Measurements from ENCODE around the gene NUF2. TPM values are rescaled to one million over a fixed set of nuclear protein-coding genes. Genes with fewer than 3 reads are reported as not detected.
"Not testable (repeated sequence)": the region's sequence is repeated elsewhere in the genome, so short reads cannot be mapped to it uniquely, and the experiment has no call there.

The NUF2 gene
- polyA plus RNA-seq, 2 of the 4 experiments (the other 2 are of a cell fraction) = 28.5 to 38.5 TPM

DNA sequence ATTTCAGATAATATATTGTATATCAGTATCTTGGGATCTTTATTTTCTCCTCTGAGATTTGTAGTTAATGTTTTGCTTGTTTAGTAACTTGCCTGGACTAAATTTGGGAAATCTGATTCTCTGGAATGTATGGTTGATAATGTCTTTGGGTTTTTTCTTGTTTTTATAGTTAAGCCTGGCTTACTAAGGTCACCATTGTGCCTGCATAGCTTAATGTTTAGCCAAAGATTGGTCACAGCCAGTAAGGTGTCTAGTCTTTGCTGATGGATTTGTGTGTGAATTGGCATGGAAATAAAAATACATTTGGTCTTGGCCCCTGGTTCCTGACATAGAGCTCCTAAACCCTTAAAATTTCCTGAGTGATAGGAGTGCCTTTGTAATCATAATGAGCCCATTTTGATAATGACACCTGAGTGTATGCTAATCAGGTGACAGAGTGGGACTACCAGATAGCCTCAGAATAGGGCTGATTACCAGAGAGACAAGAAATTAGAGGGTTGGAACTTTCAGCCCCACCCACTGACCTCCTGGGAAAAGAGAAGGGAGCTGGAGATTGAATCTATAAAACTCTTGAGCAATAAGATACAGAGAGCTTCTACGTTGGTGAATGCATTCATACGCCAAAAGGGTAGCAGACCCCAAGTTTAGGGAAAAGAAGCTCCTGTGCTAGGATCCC is 47.9 kb upstream of the NUF2 start:
- Histone ChIP-seq H3K27ac (no peak overlapping the region), H3K4me3 (no peak overlapping the region), H3K9me3 (no peaks in the 10 kb centered on the region; the same call in 2 of the 3 replicates), H3K4me1 (peaks cover 5% of the 10 kb centered on the region; the same call in 2 of the 3 replicates), H3K4me2 (no peak overlapping the region)
- POLR2A ChIA-PET = no interaction called here
- DNase-seq (ENCODE audit: low read depth in 1 of 2, low spot score in 1 of 2) (no peak), ATAC-seq (no peak), FAIRE-seq (no peak)
- TF ChIP-seq TP53 (CRISPR knock-in tag; IDR thresholded peaks at IDR 0.05) (no peak), MYC (IDR thresholded peaks at IDR 0.05; ENCODE audit: borderline replicate concordance, low read length) (no peak), CBX8 (IDR thresholded peaks at IDR 0.05) (no peak), FOSB (CRISPR knock-in tag; IDR thresholded peaks at IDR 0.05) (no peak), JUNB (IDR thresholded peaks at IDR 0.05) (no peak), POLR2AphosphoS2 (conservative IDR thresholded peaks at IDR 0.05; ENCODE audit: low read length) (no peak), ZNF302 (CRISPR knock-in tag; IDR thresholded peaks at IDR 0.05) (no peak), ZFP36 (IDR thresholded peaks at IDR 0.05; ENCODE audit: borderline replicate concordance, partially characterized antibody) (no peak), HOXB5 (CRISPR knock-in tag; IDR thresholded peaks at IDR 0.05) (no peak), PHF8 (IDR thresholded peaks at IDR 0.05; ENCODE audit: borderline replicate concordance, low read depth) (no peak)
- TF ChIP-seq, protein P1, sequence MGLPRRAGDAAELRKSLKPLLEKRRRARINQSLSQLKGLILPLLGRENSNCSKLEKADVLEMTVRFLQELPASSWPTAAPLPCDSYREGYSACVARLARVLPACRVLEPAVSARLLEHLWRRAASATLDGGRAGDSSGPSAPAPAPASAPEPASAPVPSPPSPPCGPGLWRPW (IDR thresholded peaks at IDR 0.05) = no peak
- WGBS (ENCODE audit: missing lambda C conversion rate) = 87% methylated on average over 2 of the region's 2 CpGs
- CTCF ChIA-PET = no interaction called here

DNA sequence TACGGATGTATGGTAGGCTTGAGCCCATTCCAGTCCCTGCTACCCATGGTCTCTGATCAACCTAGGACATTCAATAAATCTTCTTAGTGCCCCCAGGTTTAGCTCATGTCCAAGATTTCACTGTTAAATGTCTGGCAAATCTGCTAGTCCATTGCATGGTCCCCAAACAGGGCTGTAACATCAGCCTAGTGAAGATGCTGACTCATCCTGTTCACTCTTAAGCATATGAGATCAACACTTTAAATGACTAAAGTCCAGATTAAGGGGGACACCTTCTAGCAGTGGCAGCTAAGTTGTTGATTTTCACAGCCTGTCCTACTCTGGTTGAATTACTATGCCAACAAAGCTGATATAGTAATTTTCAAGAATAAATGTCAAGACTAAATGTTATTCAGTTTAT is 46.5 kb upstream of the NUF2 start:
- Histone ChIP-seq H3K4me2 (0 out of 3 replicates have a peak overlapping the region, but pooled peaks have one; percentile 7), H3K4me1 (peaks cover 5% of the 10 kb centered on the region; the same call in 2 of the 3 replicates), H3K27ac (peak overlapping the region in 1 of 2 experiments; percentile 20; a peak in 3 of 6 replicates), H3K4me3 (no peak overlapping the region), H3K9me3 (no peaks in the 10 kb centered on the region; the same call in 2 of the 3 replicates)
- FAIRE-seq (no peak), DNase-seq (ENCODE audit: low read depth in 1 of 2, low spot score in 1 of 2) (peak in 1 of 2 experiments; percentile 23), ATAC-seq (no peak)
- 83% methylated on average over 1 of the region's 1 CpG for WGBS (ENCODE audit: missing lambda C conversion rate)
- CTCF ChIA-PET = no interaction called here
- TF ChIP-seq ESRRA (IDR thresholded peaks at IDR 0.05; ENCODE audit: borderline replicate concordance, low read length) (no peak), RNF2 (IDR thresholded peaks at IDR 0.05; ENCODE audit: borderline replicate concordance, low read depth) (no peak), KDM5A (IDR thresholded peaks at IDR 0.05) (no peak), MAFK (IDR thresholded peaks at IDR 0.05; ENCODE audit: partially characterized antibody) (peak; percentile 75), RARB (CRISPR knock-in tag; IDR thresholded peaks at IDR 0.05) (no peak), CHD4 (IDR thresholded peaks at IDR 0.05; ENCODE audit: borderline replicate concordance) (no peak), EHMT2 (IDR thresholded peaks at IDR 0.05; ENCODE audit: low read depth) (no peak), HOXB13 (CRISPR knock-in tag; IDR thresholded peaks at IDR 0.05; ENCODE audit: low read depth) (no peak), ZFP36 (IDR thresholded peaks at IDR 0.05; ENCODE audit: borderline replicate concordance, partially characterized antibody) (no peak), NFE2L2 (conservative IDR thresholded peaks at IDR 0.05; ENCODE audit: low read length) (0 out of 2 replicates have a peak, but pooled peaks have one; percentile 18), HOXA7 (CRISPR knock-in tag; IDR thresholded peaks at IDR 0.05) (no peak)
- POLR2A ChIA-PET = no interaction called here

DNA sequence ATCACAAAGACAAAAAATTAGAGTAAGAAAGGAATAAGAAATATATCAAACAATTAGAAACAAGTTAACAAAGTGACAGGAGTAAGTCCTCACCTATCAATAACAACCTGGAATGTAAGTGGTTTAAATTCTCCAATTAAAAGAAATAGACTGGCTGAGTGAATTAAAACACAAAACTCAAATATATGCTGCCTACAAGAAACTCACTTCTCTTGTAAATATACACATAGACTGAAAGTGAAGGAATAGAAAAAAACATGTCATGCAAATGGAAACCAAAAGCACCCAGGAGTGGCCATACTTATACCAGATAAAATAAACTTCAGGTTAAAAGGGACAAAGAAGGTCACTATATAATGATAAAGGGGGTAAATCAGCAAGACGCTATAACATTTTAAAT is 43.2 kb upstream of the NUF2 start:
- no peak overlapping the region for H3K27ac ChIP-seq
- TF ChIP-seq, protein P2, sequence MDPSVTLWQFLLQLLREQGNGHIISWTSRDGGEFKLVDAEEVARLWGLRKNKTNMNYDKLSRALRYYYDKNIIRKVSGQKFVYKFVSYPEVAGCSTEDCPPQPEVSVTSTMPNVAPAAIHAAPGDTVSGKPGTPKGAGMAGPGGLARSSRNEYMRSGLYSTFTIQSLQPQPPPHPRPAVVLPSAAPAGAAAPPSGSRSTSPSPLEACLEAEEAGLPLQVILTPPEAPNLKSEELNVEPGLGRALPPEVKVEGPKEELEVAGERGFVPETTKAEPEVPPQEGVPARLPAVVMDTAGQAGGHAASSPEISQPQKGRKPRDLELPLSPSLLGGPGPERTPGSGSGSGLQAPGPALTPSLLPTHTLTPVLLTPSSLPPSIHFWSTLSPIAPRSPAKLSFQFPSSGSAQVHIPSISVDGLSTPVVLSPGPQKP (IDR thresholded peaks at IDR 0.05; ENCODE audit: low read depth, low read length) = no peak
- TF ChIP-seq, protein P1 (IDR thresholded peaks at IDR 0.05) = no peak
- TF ChIP-seq, protein P3, sequence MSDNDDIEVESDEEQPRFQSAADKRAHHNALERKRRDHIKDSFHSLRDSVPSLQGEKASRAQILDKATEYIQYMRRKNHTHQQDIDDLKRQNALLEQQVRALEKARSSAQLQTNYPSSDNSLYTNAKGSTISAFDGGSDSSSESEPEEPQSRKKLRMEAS (IDR thresholded peaks at IDR 0.05) = no peak
- TF ChIP-seq FOXS1 (CRISPR knock-in tag; IDR thresholded peaks at IDR 0.05) = no peak
- no peak for TF ChIP-seq NPAS2 (CRISPR knock-in tag; IDR thresholded peaks at IDR 0.05; ENCODE audit: borderline replicate concordance)
- no peak for ATAC-seq
- POLR2A ChIA-PET = no interaction called here
- H3K9me3 ChIP-seq = no peaks in the 10 kb centered on the region; the same call in 2 of the 3 replicates
- no peak for DNase-seq (ENCODE audit: low read depth in 1 of 2, low spot score in 1 of 2)
- WGBS (ENCODE audit: missing lambda C conversion rate) = 47% methylated on average over 1 of the region's 1 CpG
- no peak for FAIRE-seq
- H3K4me2 ChIP-seq = no peak overlapping the region
- CTCF ChIA-PET = no interaction called here
- no peak overlapping the region for H3K4me3 ChIP-seq
- H3K4me1 ChIP-seq = peaks cover 5% of the 10 kb centered on the region; the same call in 2 of the 3 replicates

DNA sequence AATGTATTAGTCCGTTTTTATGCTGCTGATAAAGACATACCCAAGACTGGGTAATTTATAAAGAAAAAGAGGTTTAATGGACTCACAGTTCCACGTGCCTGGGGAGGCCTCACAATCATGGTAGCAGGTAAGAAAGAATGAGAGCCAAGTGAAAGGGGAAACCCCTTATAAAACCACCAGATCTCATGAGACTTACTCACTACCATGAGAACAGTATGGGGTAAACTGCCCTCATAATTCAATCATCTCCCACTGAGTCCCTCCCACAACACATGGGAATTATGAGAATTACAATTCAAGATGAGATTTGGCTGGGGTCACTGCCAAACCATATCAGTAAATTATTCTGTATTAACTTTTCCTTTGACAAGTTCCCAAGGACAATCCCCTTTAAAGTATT is 36.9 kb upstream of the NUF2 start:
- ATAC-seq; DNase-seq (ENCODE audit: low read depth in 1 of 2, low spot score in 1 of 2); POLR2A ChIA-PET; H3K27ac ChIP-seq; H3K4me3 ChIP-seq; H3K4me1 ChIP-seq; H3K9me3 ChIP-seq; H3K4me2 ChIP-seq; CTCF ChIA-PET; FAIRE-seq: not testable (repeated sequence)
- 19% methylated on average over 2 of the region's 2 CpGs for WGBS (ENCODE audit: missing lambda C conversion rate)
